PC-9 (cell line): Measurements from ENCODE around the gene NUP210. TPM values are rescaled to one million over a fixed set of nuclear protein-coding genes. Genes with fewer than 3 reads are reported as not detected.

Experiments used
- BruUV-seq: library from RNA; stranded (reverse); fragments of 400-500 nt; replicated peaks from 2 replicates; lab custom pipeline; 2021; lab: Mats Ljungman, UMichigan
- CTCF ChIA-PET: fragments of 300-600 bp; sonication (Branson Sonifier 250); formaldehyde crosslinking; loops from one replicate; lab custom pipeline; 2022; ENCODE audit warnings: antibody characterized with exemption; lab: Charles Lee
- POLR2A ChIA-PET: fragments of 300-600 bp; sonication (Branson Sonifier 250); formaldehyde crosslinking; loops from one replicate; lab custom pipeline; 2022; ENCODE audit warnings: antibody characterized with exemption; ENCODE audit not compliant: unreplicated experiment; lab: Charles Lee
- DNase-seq, 2 experiments: peaks; one replicate each; pipeline versions ENCODE4 v3.0.0 to v3.0.0-alpha.2; 2015 to 2022; ENCODE audit warnings: mixed read lengths in 1 of 2
- H2AFZ ChIP-seq: fragments of 200-600 bp; sonication (generic); 2 replicates; pipeline ENCODE4 v1.8.1; 2017; ENCODE audit warnings: antibody characterized with exemption
- H3F3A ChIP-seq: fragments of 200-600 bp; sonication (generic); 2 replicates; pipeline ENCODE4 v1.8.1; 2017; ENCODE audit warnings: antibody characterized with exemption, mild to moderate bottlenecking, low read depth; ENCODE audit not compliant: insufficient read depth
- H3K27ac ChIP-seq: fragments of 200-600 bp; sonication (generic); 2 replicates; pipeline ENCODE4 v1.6.1; 2016; ENCODE audit warnings: mixed run types
- H3K27me3 ChIP-seq: fragments of 200-600 bp; sonication (generic); 2 replicates; pipeline ENCODE4 v1.6.1; 2016; ENCODE audit warnings: low read depth, mixed run types; ENCODE audit not compliant: insufficient read depth
- H3K36me3 ChIP-seq: fragments of 200-600 bp; sonication (generic); 2 replicates; pipeline ENCODE4 v1.6.1; 2016; ENCODE audit warnings: low read depth, mixed run types
- H3K4me1 ChIP-seq: fragments of 200-600 bp; sonication (generic); replicated peaks from 2 replicates; pipeline ENCODE4 v1.6.1; 2016; ENCODE audit warnings: mixed run types; ENCODE audit not compliant: insufficient read depth
- H3K4me2 ChIP-seq: fragments of 200-600 bp; sonication (generic); 2 replicates; pipeline ENCODE4 v1.6.1; 2017; ENCODE audit warnings: mixed run types
- H3K4me3 ChIP-seq: fragments of 200-600 bp; sonication (generic); 2 replicates; pipeline ENCODE4 v1.6.1; 2016; ENCODE audit warnings: mixed run types
- H3K79me2 ChIP-seq: fragments of 200-600 bp; sonication (generic); 2 replicates; pipeline ENCODE4 v1.6.1; 2017; ENCODE audit warnings: low read depth, mixed run types
- H3K9me2 ChIP-seq: fragments of 200-600 bp; sonication (generic); 2 replicates; pipeline ENCODE4 v1.8.1; 2017; ENCODE audit warnings: mild to moderate bottlenecking; ENCODE audit not compliant: insufficient read depth
- H3K9me3 ChIP-seq: fragments of 200-600 bp; sonication (generic); 2 replicates; pipeline ENCODE4 v1.8.1; 2016; ENCODE audit warnings: low read depth; ENCODE audit not compliant: insufficient read depth
- H4K20me1 ChIP-seq: fragments of 200-600 bp; sonication (generic); 2 replicates; pipeline ENCODE4 v1.8.1; 2017; ENCODE audit not compliant: insufficient read depth
- EZH2 ChIP-seq: fragments of 200-600 bp; sonication (generic); IDR thresholded peaks from 2 replicates; pipeline ENCODE4 v1.8.0; 2017; ENCODE audit warnings: antibody characterized with exemption, low read depth
- intact Hi-C: fragments of 100-400 bp; cut with micrococcal nuclease; formaldehyde crosslinking; loops from one replicate; pipeline ENCODE4 v1.10.0; 2022; ENCODE audit not compliant: unreplicated experiment
- total RNA-seq: library from RNA; stranded (reverse); gene quantifications from 2 replicates; pipeline ENCODE4 v1.2.3, GENCODE V29; 2021
- TF ChIP-seq, protein P1 (sequence below): fragments of 200-600 bp; sonication (generic); conservative IDR thresholded peaks from 2 replicates; pipeline ENCODE4 v1.6.1; 2017; ENCODE audit warnings: mixed run types, antibody characterized with exemption, mild to moderate bottlenecking, moderate library complexity

NUP210 gene
- total RNA-seq, 1 experiment from 2014 or later: 84.0 TPM

DNA sequence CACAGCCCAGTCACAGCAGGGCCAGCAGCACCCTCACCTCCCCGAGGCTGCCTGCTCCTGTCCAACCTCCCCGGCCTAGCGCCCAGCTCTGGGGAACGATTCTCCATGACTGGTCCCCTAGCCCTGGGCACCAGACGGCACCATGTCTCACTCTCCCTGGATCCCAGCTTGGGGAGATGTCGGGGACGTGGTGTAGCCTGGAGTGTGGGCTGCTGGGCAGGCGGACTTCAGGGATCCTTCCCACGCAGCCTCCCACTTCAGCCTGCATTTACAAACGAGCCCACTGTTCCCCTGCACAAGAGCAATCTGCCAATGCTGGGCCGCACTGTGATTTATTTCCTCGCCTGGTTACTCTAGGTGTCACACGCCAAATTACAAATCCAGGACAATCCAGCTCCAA is 31.3 kb downstream of the NUP210 start:
- TF ChIP-seq EZH2: no peak
- TF ChIP-seq, protein P1, sequence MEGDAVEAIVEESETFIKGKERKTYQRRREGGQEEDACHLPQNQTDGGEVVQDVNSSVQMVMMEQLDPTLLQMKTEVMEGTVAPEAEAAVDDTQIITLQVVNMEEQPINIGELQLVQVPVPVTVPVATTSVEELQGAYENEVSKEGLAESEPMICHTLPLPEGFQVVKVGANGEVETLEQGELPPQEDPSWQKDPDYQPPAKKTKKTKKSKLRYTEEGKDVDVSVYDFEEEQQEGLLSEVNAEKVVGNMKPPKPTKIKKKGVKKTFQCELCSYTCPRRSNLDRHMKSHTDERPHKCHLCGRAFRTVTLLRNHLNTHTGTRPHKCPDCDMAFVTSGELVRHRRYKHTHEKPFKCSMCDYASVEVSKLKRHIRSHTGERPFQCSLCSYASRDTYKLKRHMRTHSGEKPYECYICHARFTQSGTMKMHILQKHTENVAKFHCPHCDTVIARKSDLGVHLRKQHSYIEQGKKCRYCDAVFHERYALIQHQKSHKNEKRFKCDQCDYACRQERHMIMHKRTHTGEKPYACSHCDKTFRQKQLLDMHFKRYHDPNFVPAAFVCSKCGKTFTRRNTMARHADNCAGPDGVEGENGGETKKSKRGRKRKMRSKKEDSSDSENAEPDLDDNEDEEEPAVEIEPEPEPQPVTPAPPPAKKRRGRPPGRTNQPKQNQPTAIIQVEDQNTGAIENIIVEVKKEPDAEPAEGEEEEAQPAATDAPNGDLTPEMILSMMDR: no peak
- no peak for DNase-seq
- H3K4me2 ChIP-seq: no peak overlapping the region
- no peaks in the 10 kb centered on the region for H3K27me3 ChIP-seq
- no peaks in the 10 kb centered on the region; the same call in 1 of the 2 replicates for H3K9me2 ChIP-seq
- H3K27ac ChIP-seq: no peak overlapping the region
- peaks cover 33% of the 10 kb centered on the region for H3K36me3 ChIP-seq
- no peak overlapping the region for H3K4me3 ChIP-seq
- no peaks in the 10 kb centered on the region for H3K79me2 ChIP-seq
- no peaks in the 10 kb centered on the region; the same call in 1 of the 2 replicates for H3F3A ChIP-seq
- no peaks in the 10 kb centered on the region for H3K9me3 ChIP-seq
- ChIA-PET CTCF (no interaction called here), POLR2A (no interaction called here)
- intact Hi-C loops: no loop called here
- H2AFZ ChIP-seq: no peak overlapping the region
- no TSS peak for BruUV-seq
- no peaks in the 10 kb centered on the region for H3K4me1 ChIP-seq
- no peaks in the 10 kb centered on the region for H4K20me1 ChIP-seq

DNA sequence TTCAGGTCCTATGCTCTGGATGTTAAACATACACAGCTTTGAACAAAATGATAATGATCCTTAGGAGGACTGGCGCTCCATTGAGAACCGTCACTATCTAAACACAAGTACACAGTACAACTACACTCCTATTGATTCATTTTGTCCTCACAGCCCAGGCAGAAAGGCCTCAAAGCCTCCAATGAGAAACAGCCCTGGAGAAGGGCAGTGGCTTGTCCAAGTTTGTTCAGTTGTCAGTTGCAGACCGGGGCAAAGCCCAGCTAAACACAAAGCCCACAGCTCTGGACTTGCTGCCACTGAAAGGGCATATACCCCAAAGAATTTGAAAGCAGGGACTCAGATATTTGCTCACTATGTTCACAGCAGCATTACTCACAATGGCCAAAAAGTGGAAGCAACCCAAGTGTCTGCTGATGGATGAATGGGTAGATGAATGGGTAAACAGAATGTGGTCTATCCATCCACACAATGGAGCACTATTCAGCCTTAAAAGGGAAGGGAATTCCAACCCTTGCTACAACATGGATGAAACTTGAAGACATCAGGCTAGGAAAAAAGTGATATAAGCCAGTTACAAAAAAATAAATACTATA is 34.7 kb downstream of the NUP210 start:
- Histone ChIP-seq H2AFZ (no peak overlapping the region), H4K20me1 (no peaks in the 10 kb centered on the region; the same call in 1 of the 2 replicates), H3F3A (peaks cover 9% of the 10 kb centered on the region; the same call in 1 of the 2 replicates), H3K27ac (no peak overlapping the region), H3K79me2 (no peaks in the 10 kb centered on the region), H3K9me2 (no peaks in the 10 kb centered on the region; the same call in 1 of the 2 replicates), H3K9me3 (no peaks in the 10 kb centered on the region), H3K4me1 (no peaks in the 10 kb centered on the region), H3K4me3 (no peak overlapping the region), H3K36me3 (peaks cover 49% of the 10 kb centered on the region), H3K27me3 (no peaks in the 10 kb centered on the region), H3K4me2 (no peak overlapping the region)
- CTCF ChIA-PET: no interaction called here
- BruUV-seq: no TSS peak
- intact Hi-C loops: no loop called here
- POLR2A ChIA-PET: no interaction called here
- TF ChIP-seq, protein P1: no peak
- TF ChIP-seq EZH2: no peak
- DNase-seq: no peak

DNA sequence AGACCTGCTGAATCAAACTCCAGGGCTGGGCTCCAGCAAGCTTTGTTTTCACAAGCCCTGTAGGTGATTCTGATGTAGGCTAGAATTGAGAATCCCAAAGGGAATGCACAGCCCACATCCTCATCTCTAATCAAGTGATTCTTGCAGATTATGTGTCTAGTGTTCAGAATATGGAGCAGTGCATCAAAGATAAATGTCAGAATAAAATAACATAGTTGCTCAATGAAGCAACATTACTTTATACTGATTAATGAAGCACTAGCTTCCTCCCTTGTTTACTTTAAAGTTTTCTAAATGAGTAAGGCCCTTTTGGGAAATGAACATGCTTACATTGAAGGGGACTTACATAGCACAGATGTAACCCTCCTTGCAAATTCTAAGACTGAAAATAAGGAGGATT is 39.2 kb downstream of the NUP210 start:
- H3K9me2 ChIP-seq: no peaks in the 10 kb centered on the region; the same call in 1 of the 2 replicates
- no TSS peak for BruUV-seq
- ChIA-PET POLR2A (no interaction called here), CTCF (no interaction called here)
- DNase-seq: no peak
- TF ChIP-seq, protein P1: no peak
- TF ChIP-seq EZH2: no peak
- no peak overlapping the region for H3K27ac ChIP-seq
- H3K4me3 ChIP-seq: no peak overlapping the region
- peaks cover 50% of the 10 kb centered on the region for H3K36me3 ChIP-seq
- H3K27me3 ChIP-seq: no peaks in the 10 kb centered on the region
- intact Hi-C loops: no loop called here
- H2AFZ ChIP-seq: no peak overlapping the region
- H3K79me2 ChIP-seq: no peaks in the 10 kb centered on the region
- no peak overlapping the region for H3K4me2 ChIP-seq
- no peaks in the 10 kb centered on the region for H3K9me3 ChIP-seq
- no peaks in the 10 kb centered on the region; the same call in 1 of the 2 replicates for H4K20me1 ChIP-seq
- H3K4me1 ChIP-seq: no peaks in the 10 kb centered on the region
- H3F3A ChIP-seq: peaks cover 14% of the 10 kb centered on the region; the same call in 1 of the 2 replicates
